HL-60/S4 treated with phorbol 12-myristate 13-acetate at 8.2 ng/mL for 4 days and 3 days (cell line): ENCODE results near the gene ADAMTS12.

Experiments
- in situ Hi-C: fragments of 300-500 bp; cut with MboI; formaldehyde crosslinking; loops from 2 replicates; pipeline ENCODE4 v1.15.0; 2022; ENCODE audit warnings: low sequenced_read_pairs

The ADAMTS12 gene

GRCh38 chr5:33764786-33765185, 127.0 kb downstream of the ADAMTS12 start:
- in situ Hi-C loops: no loop called here

DNA sequence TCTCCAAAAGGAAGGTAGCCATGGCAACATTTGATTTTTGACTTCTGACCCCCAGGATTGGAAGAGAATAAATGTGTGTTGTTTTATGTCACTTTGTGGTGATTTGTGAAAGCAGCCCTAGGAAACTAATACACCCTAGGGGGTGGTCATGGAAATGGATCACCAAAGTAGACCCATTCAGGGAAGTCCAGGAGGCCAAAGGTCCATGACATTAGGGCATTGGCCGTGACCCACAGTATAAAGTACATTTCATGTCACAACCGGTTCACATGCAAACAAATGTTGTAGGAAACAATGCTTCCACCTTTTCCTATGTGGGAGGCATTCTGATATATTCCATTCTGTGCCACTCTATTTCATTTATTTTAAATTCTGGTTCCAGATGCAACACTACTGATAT, 128.4 kb downstream of the ADAMTS12 start:
- in situ Hi-C loops: no loop called here

GRCh38 chr5:33762859-33763258, 128.9 kb downstream of the ADAMTS12 start:
- in situ Hi-C loops: no loop called here

GRCh38 chr5:33761139-33761538, 130.7 kb downstream of the ADAMTS12 start:
- in situ Hi-C loops: no loop called here

DNA sequence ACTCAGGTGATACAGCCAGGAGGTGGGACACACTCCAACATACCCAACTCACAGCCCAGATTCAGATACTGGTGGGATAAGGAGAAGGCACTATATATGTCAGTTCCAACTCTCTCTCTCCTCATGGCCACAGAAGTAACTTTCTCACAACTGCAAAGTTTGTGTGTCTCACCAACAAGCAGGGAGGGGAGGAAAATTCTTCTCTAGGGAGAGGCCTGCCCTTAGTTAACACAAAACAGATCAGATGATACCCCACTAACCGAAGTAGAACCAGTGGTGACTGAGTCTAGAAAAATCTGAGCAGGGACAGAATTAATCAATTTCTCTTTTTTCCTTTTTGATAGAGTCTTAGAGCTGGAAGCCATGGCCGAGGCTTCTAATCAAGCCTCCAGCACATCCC, 133.1 kb downstream of the ADAMTS12 start:
- in situ Hi-C loops: no loop called here

DNA sequence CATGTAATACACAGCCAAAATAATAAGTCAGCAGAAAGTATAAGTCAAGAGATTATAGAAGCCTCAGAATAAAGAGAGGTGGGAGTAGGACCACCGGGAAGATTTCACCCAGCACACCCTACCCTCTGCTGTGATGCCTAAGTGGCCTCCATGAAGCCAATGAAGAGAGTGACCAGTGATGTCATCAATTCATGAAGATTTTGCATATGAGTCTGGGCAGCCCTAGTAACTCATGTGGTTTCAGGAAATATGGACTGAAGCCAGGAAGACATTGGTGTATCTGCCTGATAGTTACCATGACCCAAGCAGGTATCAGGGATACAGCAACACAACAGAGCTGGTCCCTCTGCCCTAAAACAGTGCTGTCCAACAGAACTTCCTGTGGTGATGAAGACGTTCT, 135.3 kb downstream of the ADAMTS12 start:
- in situ Hi-C loops: no loop called here

DNA sequence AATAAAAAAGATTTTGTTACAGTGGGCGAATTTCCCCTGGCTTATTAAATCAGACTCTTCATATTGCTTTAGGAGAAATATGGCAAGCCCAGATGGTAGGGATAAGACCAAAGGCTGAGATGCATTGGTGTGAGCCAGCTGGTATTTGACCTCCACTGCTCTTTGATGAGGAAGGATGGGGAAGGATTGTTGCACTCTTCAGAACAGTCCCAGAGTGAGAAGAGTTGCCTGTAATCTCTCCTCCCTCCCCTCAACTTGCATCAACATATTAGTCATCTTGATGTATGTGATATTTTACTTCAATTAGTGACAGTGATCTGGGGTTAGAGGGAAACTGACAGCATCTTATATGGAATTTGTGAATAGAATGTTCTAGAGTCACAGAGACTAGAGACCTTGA, 136.6 kb downstream of the ADAMTS12 start:
- in situ Hi-C loops: no loop called here

GRCh38 chr5:33753704-33754103, 138.1 kb downstream of the ADAMTS12 start:
- in situ Hi-C loops: no loop called here

DNA sequence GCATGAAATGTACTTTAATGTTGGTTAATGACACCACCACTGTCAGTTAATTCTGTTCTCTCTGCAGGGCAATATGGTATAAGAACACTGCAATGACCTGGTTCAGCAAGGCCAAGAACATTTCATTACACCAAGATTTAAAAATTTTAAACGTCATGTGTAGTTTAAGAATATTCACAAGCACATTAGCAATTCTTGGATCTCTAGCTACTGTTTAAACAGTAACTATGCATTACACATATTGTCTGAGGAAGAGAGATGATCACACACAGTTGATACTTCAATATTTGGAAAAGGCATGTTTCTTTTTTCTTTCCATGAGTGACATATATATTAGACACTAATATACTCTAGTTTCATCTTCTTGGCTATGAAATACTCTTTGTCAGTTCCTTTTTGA, 143.0 kb downstream of the ADAMTS12 start:
- in situ Hi-C loops: no loop called here

- in situ Hi-C loops: no loop called here
Measured at GRCh38 chr5:33745101-33745770, 146.6 kb downstream of the ADAMTS12 start.

DNA sequence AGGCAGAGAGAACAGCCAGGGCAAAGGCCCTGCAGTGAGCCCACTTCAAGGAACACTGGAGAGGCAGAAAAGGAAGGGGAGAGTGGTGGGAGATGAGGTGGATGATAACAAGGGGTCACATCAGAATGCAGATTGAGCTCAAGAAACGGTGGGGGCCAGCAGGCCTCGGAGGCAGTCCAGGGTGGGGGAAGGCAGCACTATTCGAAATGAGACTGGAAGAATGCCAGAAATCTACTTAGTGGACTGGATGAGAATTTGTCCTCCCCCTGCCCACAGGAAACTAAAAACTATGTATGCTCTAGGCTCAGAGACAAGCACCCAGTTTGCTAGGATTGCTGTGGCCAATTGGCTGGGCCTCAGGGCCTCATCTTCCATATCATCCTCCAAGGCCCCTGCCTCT, 148.7 kb downstream of the ADAMTS12 start:
- in situ Hi-C loops: no loop called here

- in situ Hi-C loops: no loop called here
Measured at GRCh38 chr5:33742181-33742580, 149.6 kb downstream of the ADAMTS12 start.

- in situ Hi-C loops: no loop called here
Measured at GRCh38 chr5:33738967-33739366, 152.8 kb downstream of the ADAMTS12 start.

DNA sequence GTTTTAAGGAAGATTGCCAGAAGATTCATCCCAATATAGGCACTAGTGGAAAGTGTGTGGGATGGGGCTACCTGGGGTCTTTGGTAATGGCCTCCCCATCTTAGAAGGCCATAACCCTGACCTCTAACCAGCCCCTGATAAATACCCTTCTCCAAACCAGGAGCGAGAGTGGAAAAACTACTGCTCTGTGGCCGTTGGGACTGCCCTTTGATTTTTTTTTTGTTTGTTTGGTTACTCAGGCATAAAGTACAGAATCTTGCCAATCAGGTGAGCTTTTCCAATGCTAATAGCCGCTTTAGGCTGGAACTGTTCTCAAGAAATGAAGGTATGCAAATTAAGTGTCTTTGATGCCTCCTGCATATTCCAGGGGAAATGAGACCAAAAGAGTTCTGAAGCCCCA, 153.7 kb downstream of the ADAMTS12 start:
- in situ Hi-C loops: no loop called here

DNA sequence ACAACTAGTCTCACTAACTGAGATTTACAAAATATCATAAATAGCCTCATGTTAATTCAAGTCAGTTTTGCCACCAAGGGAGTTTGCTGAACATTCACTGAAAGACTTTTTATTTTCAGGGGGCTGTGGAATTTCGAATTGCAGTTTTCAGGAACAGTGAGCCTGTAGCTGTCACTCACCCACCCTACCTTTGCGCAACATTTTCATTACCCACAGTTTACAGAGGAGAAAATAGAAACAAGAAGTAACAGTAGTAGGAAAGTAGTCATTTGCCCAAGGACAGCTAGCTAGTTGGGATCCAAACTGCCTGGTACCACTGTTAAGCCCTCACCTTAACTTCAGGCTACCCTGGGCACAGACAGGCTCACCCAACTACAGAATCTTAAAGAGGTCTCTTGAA, 154.1 kb downstream of the ADAMTS12 start:
- in situ Hi-C loops: no loop called here

DNA sequence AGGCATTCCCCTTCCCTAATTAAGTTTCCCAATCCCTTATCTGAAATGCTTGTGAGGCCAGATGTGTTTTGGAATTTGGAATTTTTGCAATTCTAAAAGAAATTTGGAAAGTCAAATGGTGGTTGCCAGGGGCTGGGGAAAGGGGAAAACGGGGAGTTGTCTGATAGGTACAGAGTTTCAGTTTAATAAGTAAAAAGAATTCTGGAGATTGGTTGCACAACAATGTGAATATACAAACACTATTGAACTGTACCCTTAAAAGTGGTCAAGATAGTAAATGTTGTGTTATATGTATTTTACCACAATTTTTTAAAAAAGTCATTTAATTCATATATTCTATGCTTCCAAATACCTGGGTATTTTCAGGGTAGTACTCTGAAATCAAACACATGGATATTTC, 154.5 kb downstream of the ADAMTS12 start:
- in situ Hi-C loops: no loop called here

- in situ Hi-C loops: no loop called here
Measured at GRCh38 chr5:33736510-33736909, 155.3 kb downstream of the ADAMTS12 start.

- in situ Hi-C loops: no loop called here
Measured at GRCh38 chr5:33735072-33735471, 156.7 kb downstream of the ADAMTS12 start.

DNA sequence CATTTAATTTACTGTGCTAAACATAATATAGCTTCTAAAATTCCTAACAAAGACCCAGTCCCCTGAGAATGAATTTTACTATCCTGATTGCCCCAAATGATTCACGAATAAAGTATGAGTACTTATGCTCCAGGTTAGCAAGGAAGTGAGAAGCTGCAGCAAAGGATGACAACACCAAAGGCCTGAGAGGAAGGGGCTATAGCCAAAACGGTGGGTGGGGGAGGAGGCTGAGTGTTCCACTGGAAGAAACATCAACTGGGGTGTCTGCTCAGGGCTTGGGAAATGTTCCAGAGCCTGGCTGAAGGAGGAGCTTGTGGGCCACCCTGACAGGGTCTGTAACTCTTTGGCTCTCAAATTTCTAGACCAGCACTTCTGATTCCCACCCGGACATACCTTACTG, 157.3 kb downstream of the ADAMTS12 start:
- in situ Hi-C loops: no loop called here

GRCh38 chr5:33733225-33733624, 158.6 kb downstream of the ADAMTS12 start:
- in situ Hi-C loops: no loop called here

DNA sequence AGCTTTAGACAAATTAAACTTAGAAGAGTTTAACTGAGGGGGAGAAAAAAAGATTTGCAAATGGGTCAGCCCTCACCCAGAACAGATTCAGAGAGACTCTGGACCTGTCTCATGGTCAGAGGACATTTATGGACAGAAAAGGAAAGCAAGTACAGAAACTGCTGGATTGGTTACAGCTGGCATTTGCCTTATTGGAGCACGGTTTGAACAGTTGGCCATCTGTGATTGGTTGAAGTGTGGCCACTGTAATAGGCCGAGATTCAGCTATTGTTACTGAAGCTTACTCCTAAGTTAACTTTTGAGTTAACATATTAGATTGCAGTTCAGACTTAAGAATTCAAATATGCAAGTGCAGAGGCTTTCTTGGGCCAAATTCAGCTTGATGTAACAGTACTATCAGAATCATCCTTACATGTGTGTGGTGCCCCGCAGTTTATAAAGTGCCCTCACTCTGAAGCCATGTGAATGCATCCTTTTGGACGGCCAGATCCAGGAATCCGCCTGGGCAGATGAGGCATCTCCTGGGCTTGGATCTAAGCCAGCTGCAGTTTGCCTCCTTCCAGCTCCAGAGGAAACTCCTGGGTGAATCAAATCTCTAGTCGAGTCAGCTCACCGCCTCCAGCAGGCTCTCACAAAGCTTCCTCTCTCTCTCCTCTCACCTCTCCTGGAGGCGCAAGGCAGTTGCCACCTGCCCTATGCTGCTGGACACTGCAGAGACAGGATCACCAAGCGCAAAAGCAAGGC, 165.2 kb downstream of the ADAMTS12 start:
- in situ Hi-C loops: no loop called here

- in situ Hi-C loops: no loop called here
Measured at GRCh38 chr5:33725806-33726205, 166.0 kb downstream of the ADAMTS12 start.
